Effector CD8-positive, alpha-beta T cell (primary cell): ENCODE measurements around the gene STYK1.
A peak's percentile ranks its signal among the peaks of the same experiment; 100 is the strongest.
"Not testable (repeated sequence)": the region's sequence is repeated elsewhere in the genome, so short reads cannot be mapped to it uniquely, and the experiment has no call there.

Source experiments
- DNase-seq: peaks from one replicate; lab custom pipeline; 2025; lab: John Stamatoyannopoulos, UW

STYK1 gene

GRCh38 chr12:10620078-10620779 is 53.6 kb downstream of the STYK1 start:
- DNase-seq = no peak

- no peak for DNase-seq
These were observed 55.4 kb downstream of the STYK1 start for GRCh38 chr12:10618338-10618987.

GRCh38 chr12:10617863-10618262 is 56.0 kb downstream of the STYK1 start:
- no peak for DNase-seq

- DNase-seq = no peak
These were observed 58.3 kb downstream of the STYK1 start for GRCh38 chr12:10615532-10615931.

- no peak for DNase-seq
These were observed 59.8 kb downstream of the STYK1 start for GRCh38 chr12:10614056-10614370.

GRCh38 chr12:10613349-10614055 is 60.4 kb downstream of the STYK1 start, which contains the start of gene MAGOHB:
Gene MAGOHB (minus strand): TSS chr12:10613609. CDS start chr12:10613532, 77 bp downstream.
- DNase-seq = peak; percentile 98

GRCh38 chr12:10612984-10613348 is 60.9 kb downstream of the STYK1 start:
- DNase-seq = no peak

GRCh38 chr12:10612110-10612509 is 61.7 kb downstream of the STYK1 start:
- no peak for DNase-seq

GRCh38 chr12:10611258-10611657 is 62.6 kb downstream of the STYK1 start:
- not testable (repeated sequence) for DNase-seq

GRCh38 chr12:10610188-10610587 is 63.7 kb downstream of the STYK1 start:
- no peak for DNase-seq

- DNase-seq = no peak
These were observed 65.9 kb downstream of the STYK1 start for GRCh38 chr12:10607885-10608458.

GRCh38 chr12:10601860-10602259 is 72.0 kb downstream of the STYK1 start:
- DNase-seq = no peak

GRCh38 chr12:10600988-10601387 is 72.9 kb downstream of the STYK1 start:
- no peak for DNase-seq

- DNase-seq = no peak
These were observed 78.0 kb downstream of the STYK1 start for GRCh38 chr12:10595881-10596280.

- DNase-seq = no peak
These were observed 82.9 kb downstream of the STYK1 start for GRCh38 chr12:10590966-10591365.

- DNase-seq = no peak
These were observed 89.4 kb downstream of the STYK1 start for GRCh38 chr12:10584415-10584814.

GRCh38 chr12:10582704-10583103 is 91.1 kb downstream of the STYK1 start:
- no peak for DNase-seq

- DNase-seq = not testable (repeated sequence)
These were observed 91.7 kb downstream of the STYK1 start for GRCh38 chr12:10582133-10582532.

GRCh38 chr12:10574307-10574706 is 99.5 kb downstream of the STYK1 start:
- DNase-seq = no peak

- DNase-seq = not testable (repeated sequence)
These were observed 101.8 kb downstream of the STYK1 start for GRCh38 chr12:10572021-10572490.

- DNase-seq = no peak
These were observed 102.7 kb downstream of the STYK1 start for GRCh38 chr12:10571141-10571540.
